H1 (cell line): ENCODE measurements around the gene GNRHR. TPM values are rescaled to one million over a fixed set of nuclear protein-coding genes. Genes with fewer than 3 reads are reported as not detected.

Experiments used
- CTCF ChIA-PET: fragments of 300-600 bp; sonication (Branson Sonifier 250); formaldehyde crosslinking; loops from one replicate; lab custom pipeline; 2021; ENCODE audit not compliant: partially characterized antibody; lab: Charles Lee
- POLR2A ChIA-PET: fragments of 300-600 bp; sonication (Branson Sonifier 250); formaldehyde crosslinking; loops from one replicate; lab custom pipeline; 2021; ENCODE audit warnings: inconsistent platforms; ENCODE audit not compliant: partially characterized antibody; lab: Charles Lee
- DNase-seq, 2 experiments: peaks; one replicate each; pipeline versions ENCODE4 v3.0.0 to v3.0.0-alpha.2; 2010 to 2022; ENCODE audit warnings: low spot score in 2 of 2, low read depth in 1 of 2, mixed read lengths in 1 of 2
- FAIRE-seq: peaks from 2 replicates; lab custom pipeline; 2011; peaks lifted over from hg19 to GRCh38; lab: Jason Lieb, UNC
- H2AFZ ChIP-seq: 2 replicates; pipeline ENCODE4 v1.8.1; 2012; ENCODE audit warnings: low read length, inconsistent platforms
- H2AK5ac ChIP-seq: 2 replicates; pipeline ENCODE4 v1.6.1; 2013; ENCODE audit warnings: low read depth, low read length
- H2BK120ac ChIP-seq: replicated peaks from 2 replicates; pipeline ENCODE3; 2013; ENCODE audit warnings: low read depth, low read length, inconsistent platforms
- H2BK12ac ChIP-seq: 2 replicates; pipeline ENCODE4 v1.6.1; 2013; ENCODE audit warnings: low read depth, low read length
- H2BK15ac ChIP-seq: 2 replicates; pipeline ENCODE4 v1.6.1; 2013; ENCODE audit warnings: low read length
- H2BK20ac ChIP-seq: 2 replicates; pipeline ENCODE4 v1.6.1; 2013; ENCODE audit warnings: low read length
- H2BK5ac ChIP-seq: 2 replicates; pipeline ENCODE4 v1.6.1; 2013; ENCODE audit warnings: low read depth, low read length
- H3K14ac ChIP-seq: 2 replicates; pipeline ENCODE4 v1.6.1; 2013; ENCODE audit warnings: inconsistent platforms; ENCODE audit not compliant: insufficient read length
- H3K18ac ChIP-seq: 2 replicates; pipeline ENCODE4 v1.6.1; 2013; ENCODE audit warnings: low read length; ENCODE audit errors: extremely low read depth
- H3K23ac ChIP-seq: 2 replicates; pipeline ENCODE4 v1.6.1; 2013; ENCODE audit warnings: inconsistent platforms; ENCODE audit not compliant: insufficient read length
- H3K23me2 ChIP-seq: 2 replicates; pipeline ENCODE4 v1.6.1; 2013; ENCODE audit warnings: low read depth, low read length
- H3K27ac ChIP-seq: 2 replicates; pipeline ENCODE4 v1.6.1; 2011; ENCODE audit warnings: low read depth, low read length, inconsistent platforms
- H3K27me3 ChIP-seq, 4 experiments: replicated peaks in 1 of 4; 1 replicate in 1 of 4; 2 replicates in 3 of 4; pipeline versions ENCODE4 v1.6.1 to v1.8.1; 2011 to 2013; ENCODE audit warnings: low read length in 3 of 4, mild to moderate bottlenecking in 3 of 4, inconsistent platforms in 2 of 4, mixed read lengths in 2 of 4, moderate library complexity in 1 of 4; ENCODE audit not compliant: control insufficient read depth in 3 of 4, insufficient read depth in 3 of 4; ENCODE audit errors: extremely low read depth in 1 of 4
- H3K36me3 ChIP-seq, 4 experiments: 2 replicates each; pipeline versions ENCODE4 v1.6.1 to v1.8.1; 2011 to 2013; ENCODE audit warnings: mild to moderate bottlenecking in 4 of 4, low read length in 3 of 4, moderate library complexity in 2 of 4, control low read depth in 1 of 4, inconsistent platforms in 1 of 4; ENCODE audit not compliant: insufficient read depth in 4 of 4, control insufficient read depth in 2 of 4
- H3K4ac ChIP-seq: replicated peaks from 2 replicates; pipeline ENCODE3; 2013; ENCODE audit warnings: low read length, low read depth, mixed read lengths, inconsistent platforms; ENCODE audit not compliant: insufficient read length
- H3K4me1 ChIP-seq, 4 experiments: replicated peaks in 1 of 4; 1 replicate in 1 of 4; 2 replicates in 3 of 4; pipeline versions ENCODE4 v1.6.1 to v1.8.1; 2011 to 2013; ENCODE audit warnings: low read length in 3 of 4, inconsistent platforms in 2 of 4, mixed read lengths in 1 of 4; ENCODE audit not compliant: insufficient read depth in 4 of 4, control insufficient read depth in 3 of 4
- H3K4me2 ChIP-seq, 2 experiments: 2 replicates each; pipeline versions ENCODE4 v1.6.1 to v1.8.1; 2011 to 2013; ENCODE audit warnings: low read depth in 2 of 2, low read length in 2 of 2, control low read depth in 1 of 2, inconsistent platforms in 1 of 2, mild to moderate bottlenecking in 1 of 2; ENCODE audit not compliant: insufficient read depth in 1 of 2
- H3K4me3 ChIP-seq, 4 experiments: fragments of 200-600, 300-600 bp in 1 of 4; sonication (generic), shearing (Covaris generic), sonication (Bioruptor Twin) in 1 of 4; 2 replicates each; pipeline versions ENCODE4 v1.5.1 to v1.8.1; 2011 to 2016; ENCODE audit warnings: low read length in 4 of 4, low read depth in 3 of 4, control low read depth in 2 of 4, inconsistent platforms in 2 of 4, mild to moderate bottlenecking in 2 of 4, mixed read lengths in 1 of 4, moderate library complexity in 1 of 4; ENCODE audit not compliant: insufficient read depth in 2 of 4; ENCODE audit errors: extremely low read depth in 1 of 4
- H3K56ac ChIP-seq: replicated peaks from 2 replicates; pipeline ENCODE3; 2013; ENCODE audit warnings: low read depth, mild to moderate bottlenecking, mixed read lengths, low read length, inconsistent platforms; ENCODE audit not compliant: insufficient read length
- H3K79me1 ChIP-seq: 2 replicates; pipeline ENCODE4 v1.6.1; 2013; ENCODE audit warnings: low read depth, low read length, control low read depth
- H3K79me2 ChIP-seq, 2 experiments: 2 replicates each; pipeline versions ENCODE4 v1.6.1 to v1.8.1; 2012 to 2013; ENCODE audit warnings: low read length in 2 of 2, mild to moderate bottlenecking in 2 of 2, inconsistent platforms in 1 of 2; ENCODE audit not compliant: insufficient read depth in 2 of 2, control insufficient read depth in 1 of 2
- H3K9ac ChIP-seq, 4 experiments: replicated peaks in 1 of 4; 1 replicate in 1 of 4; 2 replicates in 3 of 4; pipeline versions ENCODE4 v1.6.1 to v1.8.1; 2011 to 2013; ENCODE audit warnings: low read depth in 3 of 4, low read length in 3 of 4, control low read depth in 2 of 4, mild to moderate bottlenecking in 2 of 4, moderate library complexity in 2 of 4, inconsistent platforms in 1 of 4; ENCODE audit errors: extremely low read depth in 1 of 4
- H3K9me3 ChIP-seq, 2 experiments: 2 replicates each; pipeline versions ENCODE4 v1.6.1 to v1.8.1; 2012 to 2013; ENCODE audit warnings: mild to moderate bottlenecking in 2 of 2, moderate library complexity in 2 of 2, control low read depth in 1 of 2, inconsistent platforms in 1 of 2, low read depth in 1 of 2, low read length in 1 of 2, mixed read lengths in 1 of 2; ENCODE audit not compliant: insufficient read depth in 2 of 2
- H4K20me1 ChIP-seq, 2 experiments: replicated peaks in 1 of 2; 2 replicates each; pipeline versions ENCODE3 to v1.8.1; 2011 to 2013; ENCODE audit warnings: inconsistent platforms in 2 of 2, low read length in 2 of 2, mild to moderate bottlenecking in 1 of 2; ENCODE audit not compliant: insufficient read depth in 2 of 2, control insufficient read depth in 1 of 2
- H4K5ac ChIP-seq: 2 replicates; pipeline ENCODE4 v1.6.1; 2013; ENCODE audit warnings: low read length, low read depth, mixed read lengths, inconsistent platforms; ENCODE audit not compliant: insufficient read length
- H4K8ac ChIP-seq: 2 replicates; pipeline ENCODE4 v1.8.0; 2013; ENCODE audit warnings: mild to moderate bottlenecking, moderate library complexity, low read length, inconsistent platforms; ENCODE audit not compliant: insufficient read depth; ENCODE audit errors: extremely low read depth
- H4K91ac ChIP-seq: replicated peaks from 2 replicates; pipeline ENCODE3; 2013; ENCODE audit warnings: low read length, mixed read lengths, inconsistent platforms; ENCODE audit not compliant: insufficient read length
- POLR2AphosphoS5 ChIP-seq: IDR thresholded peaks from 2 replicates; pipeline ENCODE4 v1.6.1; 2011; ENCODE audit warnings: low read depth, low read length
- SIX5 ChIP-seq: IDR thresholded peaks from 2 replicates; pipeline ENCODE4 v1.6.1; 2011; ENCODE audit warnings: mild to moderate bottlenecking, low read depth, low read length
- SP4 ChIP-seq: IDR thresholded peaks from 2 replicates; pipeline ENCODE4 v1.6.1; 2012; ENCODE audit warnings: low read length, inconsistent platforms
- WGBS, 2 experiments: shearing (Covaris generic) in 1 of 2; methylation state at CpG; one replicate each; pipeline versions ENCODE4 v1.1.6 to v1.1.7; 2013 to 2015; ENCODE audit warnings: low lambda C conversion rate in 2 of 2, mixed read lengths in 2 of 2, inconsistent platforms in 1 of 2, low coverage in 1 of 2, missing lambda C conversion rate in 1 of 2; ENCODE audit not compliant: insufficient replicate concordance in 2 of 2, insufficient coverage in 1 of 2, insufficient read length in 1 of 2; ENCODE audit errors: extremely low coverage in 1 of 2, missing lambda C conversion rate in 1 of 2; 5-methylcytosine and 5-hydroxymethylcytosine counted together
- polyA plus RNA-seq, 7 experiments: library from polyadenylated mRNA; depleted of rRNA in 3 of 7; stranded (reverse) in 5 of 7; unstranded in 2 of 7; fragments of >200 nt in 5 of 7; fragments of 200-250 nt in 2 of 7; gene quantifications; 1 replicate in 5 of 7; 2 replicates in 1 of 7; 4 replicates in 1 of 7; pipeline versions ENCODE4 v1.2.1 to v1.2.3, GENCODE V29; 2011 to 2013; ENCODE audit warnings: missing spikeins in 2 of 7, mixed read lengths in 2 of 7
- total RNA-seq: library from RNA; stranded (reverse); fragmentation: NEBNext Ultra II Directional; extraction: Animal tissue kit (Norgen Biotek cat#: 25700); gene quantifications from 2 replicates; pipeline ENCODE4 v1.2.1, GENCODE V29; 2021

GNRHR gene
- total and polyA plus RNA-seq, 2 of the 8 experiments (the other 6 are each of a cell fraction or from before 2014, with no cell fraction given) = not detected

GRCh38 chr4:67712650-67713528 is 41.3 kb downstream of the GNRHR start:
- FAIRE-seq (no peak), DNase-seq (no peak)
- Histone ChIP-seq H3K4me2 (0 out of 4 replicates have a peak overlapping the region, but pooled peaks of 1 of the 2 experiments have one; percentile 8), H3K9ac (no peak overlapping the region), H3K23me2 (no peaks in the 10 kb centered on the region), H3K79me1 (no peaks in the 10 kb centered on the region; the same call in 1 of the 2 replicates), H3K9me3 (no peaks in the 10 kb centered on the region; a peak in 1 of 4 replicates), H3K79me2 (peaks cover 0 to 21% of the 10 kb centered on the region in 2 experiments; a peak in 3 of 4 replicates), H2BK15ac (peak overlapping the region; percentile 67; the same call in 1 of the 2 replicates), H4K5ac (no peak overlapping the region), H2BK120ac (no peak overlapping the region), H2BK12ac (no peak overlapping the region; the same call in 1 of the 2 replicates), H3K27ac (no peak overlapping the region), H3K23ac (no peak overlapping the region), H4K91ac (no peak overlapping the region), H2BK20ac (no peak overlapping the region), H3K56ac (no peak overlapping the region), H4K20me1 (no peaks in the 10 kb centered on the region), H3K27me3 (no peaks in the 10 kb centered on the region), H2AFZ (no peak overlapping the region), H2BK5ac (peak overlapping the region; percentile 26; the same call in 1 of the 2 replicates), H3K36me3 (no peaks in the 10 kb centered on the region), H4K8ac (no peak overlapping the region), H3K4me3 (no peak overlapping the region), H3K18ac (no peak overlapping the region), H3K4me1 (peaks cover 5 to 17% (median 11%) of the 10 kb centered on the region in 4 experiments; a peak in 6 of 7 replicates), H3K14ac (no peak overlapping the region), H3K4ac (no peak overlapping the region), H2AK5ac (no peak overlapping the region)
- ChIA-PET POLR2A (interaction anchor here (0.8 to 1.7 kb wide), 3 partner anchors 11 to 136 kb away, joined by 3 to 4 read pairs (median 3); partner anchors contain the start of gene UBA6), CTCF (interaction anchor here (1.0 to 4.9 kb wide), 4 partner anchors 10 to 33 kb away, joined by 3 to 21 read pairs (median 3); partner anchors contain the start of gene UBA6)
- 92% methylated on average over 5 of the region's 7 CpGs; no CpG with 5 or more reads in 1 of the 2 experiments for WGBS, 2 experiments
- TF ChIP-seq POLR2AphosphoS5 (no peak), SIX5 (no peak), SP4 (no peak)
